H1 (cell line): ENCODE results near the gene ITPR1. TPM values are rescaled to one million over a fixed set of nuclear protein-coding genes. Genes with fewer than 3 reads are reported as not detected.
A peak's percentile ranks its signal among the peaks of the same experiment; 100 is the strongest.

Source experiments
- CREB1 ChIP-seq: IDR thresholded peaks from 2 replicates; pipeline ENCODE4 v1.6.1; 2012; ENCODE audit warnings: inconsistent platforms
- KDM4A ChIP-seq: IDR thresholded peaks from one replicate; pipeline ENCODE4 v1.7.1; 2012; ENCODE audit warnings: low read depth, mild to moderate bottlenecking, moderate library complexity, low read length, inconsistent platforms; ENCODE audit not compliant: severe bottlenecking
- polyA plus RNA-seq, 7 experiments: library from polyadenylated mRNA; depleted of rRNA in 3 of 7; stranded (reverse) in 5 of 7; unstranded in 2 of 7; fragments of >200 nt in 5 of 7; fragments of 200-250 nt in 2 of 7; gene quantifications; 1 replicate in 5 of 7; 2 replicates in 1 of 7; 4 replicates in 1 of 7; pipeline versions ENCODE4 v1.2.1 to v1.2.3, GENCODE V29; 2011 to 2013; ENCODE audit warnings: missing spikeins in 2 of 7, mixed read lengths in 2 of 7
- total RNA-seq: library from RNA; stranded (reverse); fragmentation: NEBNext Ultra II Directional; extraction: Animal tissue kit (Norgen Biotek cat#: 25700); gene quantifications from 2 replicates; pipeline ENCODE4 v1.2.1, GENCODE V29; 2021
- TF ChIP-seq, protein P1 (sequence below): IDR thresholded peaks from 2 replicates; pipeline ENCODE4 v1.6.1; 2012; ENCODE audit warnings: inconsistent platforms

ITPR1 gene
- total and polyA plus RNA-seq, 2 of the 8 experiments (the other 6 are each of a cell fraction or from before 2014, with no cell fraction given), result 2.5 to 16.3 TPM

- TF ChIP-seq KDM4A (peak; percentile 75), CREB1 (peak; percentile 77; the same call in 1 of the 2 replicates)
- TF ChIP-seq, protein P1, sequence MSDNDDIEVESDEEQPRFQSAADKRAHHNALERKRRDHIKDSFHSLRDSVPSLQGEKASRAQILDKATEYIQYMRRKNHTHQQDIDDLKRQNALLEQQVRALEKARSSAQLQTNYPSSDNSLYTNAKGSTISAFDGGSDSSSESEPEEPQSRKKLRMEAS, result peak; percentile 84
Observed at GRCh38 chr3:4493014-4493940, at the start of gene ITPR1 (continued).
